ENCODE results near the gene ARHGAP25. TPM values are rescaled to one million over a fixed set of nuclear protein-coding genes. Genes with fewer than 3 reads are reported as not detected.

ARHGAP25 gene
- total RNA-seq, 1 donor from 2014 or later: 3.1 TPM

DNA sequence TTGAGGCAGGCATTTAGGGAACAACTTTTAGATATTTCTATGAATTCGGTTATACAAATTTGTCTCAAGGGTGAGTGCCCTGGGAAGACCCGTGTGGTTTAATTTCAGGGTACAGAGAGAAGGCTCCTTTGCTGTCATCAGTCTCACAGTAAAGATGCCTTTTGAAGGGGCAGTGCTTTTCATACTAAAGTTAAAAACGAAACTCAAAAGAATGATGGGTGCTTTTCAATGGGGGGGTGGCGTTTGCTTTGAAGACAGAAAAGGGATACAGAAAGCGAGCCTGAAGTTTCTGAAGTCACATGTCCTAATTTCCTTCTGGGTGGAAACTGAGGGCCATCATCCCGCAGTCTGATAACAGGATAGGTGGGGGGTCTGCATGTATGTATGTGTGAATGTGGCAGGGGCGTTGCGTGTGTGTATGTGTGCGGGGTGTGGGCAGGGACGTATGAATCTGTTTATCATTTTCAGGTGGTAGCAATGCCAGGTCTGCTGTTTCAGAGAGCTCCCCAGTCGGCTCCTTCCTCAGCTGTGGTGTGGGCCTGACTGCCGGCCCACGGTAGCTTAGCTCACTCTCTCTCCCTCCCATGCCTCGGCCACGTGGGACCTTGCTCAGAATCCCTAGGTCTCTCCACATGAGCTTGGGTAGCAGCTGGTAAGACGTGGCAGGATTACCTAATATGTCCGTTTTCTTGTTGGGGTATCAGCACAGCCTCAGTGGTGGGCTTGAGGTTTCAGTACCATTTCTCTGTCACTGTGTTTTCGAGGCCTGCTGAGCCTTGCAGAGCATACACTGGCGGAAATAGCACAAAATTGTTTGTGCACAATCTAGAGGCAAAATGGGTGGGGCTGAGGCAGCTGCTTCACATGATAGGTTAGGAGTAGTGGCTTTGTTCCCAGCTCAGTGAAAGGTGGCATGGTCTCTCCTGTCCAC is 32.7 kb downstream of the ARHGAP25 start:
- peak; percentile 9 for ATAC-seq

DNA sequence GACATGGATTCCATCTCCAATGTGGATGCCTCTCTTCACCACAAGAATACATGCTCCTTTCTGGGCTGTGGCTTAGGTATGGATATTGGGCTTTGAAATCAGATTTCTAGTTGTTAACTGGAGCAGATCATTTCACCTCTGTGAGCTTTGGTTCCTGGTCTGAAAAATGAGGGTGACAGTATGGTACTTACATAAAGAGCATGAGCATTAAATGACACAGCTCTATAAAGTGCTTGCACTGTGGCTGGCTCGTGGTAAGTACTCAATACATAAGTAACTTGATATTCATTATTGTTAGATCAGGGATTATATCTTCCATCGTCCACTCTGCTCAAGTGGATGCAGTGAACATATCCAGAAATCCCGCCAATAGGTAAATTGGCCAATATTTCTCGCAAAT is 33.4 kb downstream of the ARHGAP25 start:
- ATAC-seq: no peak

- ATAC-seq: no peak
Observed at GRCh38 chr2:68768461-68768860, 33.9 kb downstream of the ARHGAP25 start.

DNA sequence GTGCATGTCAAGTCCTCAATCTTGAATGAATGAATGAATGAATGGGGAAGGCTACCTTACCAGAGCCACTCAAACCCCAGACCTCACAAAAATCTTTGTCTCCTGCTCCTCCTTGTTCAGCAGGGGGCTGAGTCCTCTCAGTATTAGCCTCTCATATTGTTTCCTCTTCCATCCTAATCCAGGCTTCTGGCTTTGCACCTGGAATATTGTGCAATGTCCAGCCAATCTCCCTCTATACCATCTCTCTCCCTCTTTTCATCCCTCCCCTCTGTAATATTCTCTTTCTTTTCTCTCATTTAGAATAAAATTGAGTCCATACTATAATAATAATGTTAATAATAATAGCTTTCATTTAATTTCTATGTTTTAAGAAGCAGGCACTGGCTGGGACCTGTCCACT is 34.3 kb downstream of the ARHGAP25 start:
- no peak for ATAC-seq

- no peak for ATAC-seq
Observed at GRCh38 chr2:68769586-68770270, 35.1 kb downstream of the ARHGAP25 start.

- no peak for ATAC-seq
Observed at GRCh38 chr2:68770271-68771111, 35.9 kb downstream of the ARHGAP25 start.

GRCh38 chr2:68771211-68771751 is 36.7 kb downstream of the ARHGAP25 start:
- no peak for ATAC-seq

GRCh38 chr2:68772109-68772508 is 37.5 kb downstream of the ARHGAP25 start:
- ATAC-seq: no peak

- peak; percentile 69 for ATAC-seq
Observed at GRCh38 chr2:68774569-68775271, 40.1 kb downstream of the ARHGAP25 start.

DNA sequence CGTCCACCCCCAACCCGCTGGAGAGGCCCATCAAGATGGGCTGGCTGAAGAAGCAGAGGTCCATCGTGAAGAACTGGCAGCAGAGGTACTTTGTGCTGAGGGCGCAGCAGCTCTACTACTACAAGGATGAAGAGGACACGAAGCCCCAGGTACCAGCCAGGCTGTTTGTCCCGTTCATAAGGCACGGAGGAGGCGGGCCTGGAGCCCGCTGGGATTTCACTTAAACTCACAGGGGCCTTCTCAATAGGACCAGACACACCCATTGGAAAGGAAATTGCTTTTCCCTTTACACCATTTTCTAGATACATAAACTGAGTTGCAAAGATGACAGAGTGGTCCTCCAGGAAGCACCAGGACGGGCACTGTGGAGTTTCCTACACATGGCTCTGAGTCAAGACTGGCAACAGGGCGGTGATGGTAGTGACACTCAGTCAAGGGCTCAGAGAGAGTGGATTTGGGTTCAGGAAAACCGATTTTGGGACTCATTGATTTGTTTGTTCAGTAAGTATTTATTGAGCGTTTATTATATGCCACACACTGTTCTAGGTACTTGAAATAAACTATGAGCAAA is 40.7 kb downstream of the ARHGAP25 start:
- ATAC-seq: peak; percentile 4

- ATAC-seq: no peak
Observed at GRCh38 chr2:68776124-68776523, 41.5 kb downstream of the ARHGAP25 start.

DNA sequence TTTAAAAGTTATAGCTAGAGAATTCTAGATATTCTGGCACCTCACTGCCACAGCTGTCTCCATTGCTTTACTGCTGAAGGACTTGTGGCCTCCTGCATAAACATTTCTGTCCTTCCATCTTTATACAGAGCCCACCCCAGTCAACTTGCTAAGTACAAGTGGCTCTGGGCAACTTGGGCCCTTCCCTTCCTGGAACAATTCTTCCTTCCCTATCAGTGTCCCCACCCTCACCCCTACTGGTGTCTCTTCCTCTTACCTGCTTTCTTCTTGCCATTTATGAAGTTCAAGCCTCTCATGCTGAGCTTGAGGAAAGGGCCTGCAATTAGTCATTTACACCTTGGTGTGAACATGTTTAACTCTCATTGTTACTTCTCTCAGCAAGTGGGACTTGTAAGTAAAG is 45.0 kb downstream of the ARHGAP25 start:
- no peak for ATAC-seq

DNA sequence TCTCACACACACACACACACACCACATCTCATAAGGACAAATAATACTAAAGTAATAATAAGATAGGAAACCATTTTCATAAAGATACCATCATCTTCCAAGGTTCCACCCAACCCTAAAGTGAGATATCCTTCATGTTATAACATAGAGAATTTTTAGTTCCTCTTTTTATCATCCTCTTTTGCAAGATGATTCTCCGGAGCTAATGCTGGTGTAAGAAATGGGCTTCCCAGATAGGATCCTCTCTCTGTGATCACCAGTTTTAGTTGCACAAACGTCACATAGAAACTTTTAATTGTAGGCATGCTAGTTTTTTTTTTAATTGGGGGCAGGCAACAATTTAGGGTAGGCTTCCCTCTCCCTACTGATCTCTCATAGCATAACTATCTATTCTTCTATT is 49.6 kb downstream of the ARHGAP25 start:
- ATAC-seq: no peak

DNA sequence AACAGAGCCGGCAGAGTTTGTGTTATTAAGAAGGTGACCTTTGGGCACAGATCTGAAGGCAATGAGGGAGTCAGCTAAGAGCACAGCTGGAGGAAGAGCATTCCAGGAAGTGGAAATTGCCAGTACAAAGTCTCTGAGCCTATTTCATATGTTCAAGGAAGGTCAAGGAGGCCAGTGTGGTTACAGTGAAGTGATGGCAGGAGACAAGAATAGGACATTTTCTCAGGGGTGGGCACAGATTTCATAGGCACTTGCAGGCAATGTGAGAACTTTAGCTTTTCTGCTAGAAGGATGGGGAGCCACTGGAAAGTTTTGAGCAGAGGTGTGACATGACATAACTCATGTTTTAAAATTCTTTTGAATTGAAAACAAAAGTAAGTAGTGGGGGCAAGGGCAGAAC is 50.3 kb downstream of the ARHGAP25 start:
- ATAC-seq: no peak

DNA sequence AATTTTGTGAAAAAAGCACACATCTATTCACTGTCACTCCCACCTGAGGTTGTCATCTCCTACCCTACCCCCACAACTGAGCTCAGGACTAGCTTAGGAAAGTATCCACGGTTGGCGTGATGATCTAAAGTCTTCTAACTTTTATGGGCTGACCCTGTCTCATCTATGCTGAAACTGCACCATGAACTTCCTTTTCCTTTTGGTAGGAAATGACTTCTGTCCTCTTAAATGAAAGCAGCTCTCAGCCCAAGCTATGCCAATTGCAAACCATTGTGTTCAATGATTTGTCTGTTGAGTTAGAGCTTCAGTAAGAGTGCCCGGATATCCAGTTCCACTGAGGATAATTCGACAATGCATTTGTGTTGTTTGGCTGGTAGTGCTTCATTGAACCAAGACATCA is 52.7 kb downstream of the ARHGAP25 start:
- ATAC-seq: no peak

DNA sequence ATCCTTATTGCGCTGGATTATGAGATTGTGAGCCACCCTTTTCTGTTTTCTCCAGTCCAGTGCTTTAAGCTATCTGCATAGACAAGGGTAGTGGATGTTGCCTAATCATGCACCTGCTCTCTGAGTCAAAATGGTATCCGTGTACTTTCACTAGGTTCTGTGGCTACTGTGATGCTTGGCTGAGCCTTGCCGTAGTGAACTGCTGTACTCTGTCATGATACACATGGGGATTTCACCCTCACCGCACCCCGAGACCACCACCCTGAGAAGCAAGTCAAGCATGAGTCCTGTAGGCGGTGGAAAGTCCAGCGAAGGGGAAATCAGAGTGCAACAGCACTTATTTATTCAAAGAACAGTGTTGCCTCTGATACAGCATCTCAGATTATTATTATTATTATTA is 55.0 kb downstream of the ARHGAP25 start:
- peak; percentile 86 for ATAC-seq

DNA sequence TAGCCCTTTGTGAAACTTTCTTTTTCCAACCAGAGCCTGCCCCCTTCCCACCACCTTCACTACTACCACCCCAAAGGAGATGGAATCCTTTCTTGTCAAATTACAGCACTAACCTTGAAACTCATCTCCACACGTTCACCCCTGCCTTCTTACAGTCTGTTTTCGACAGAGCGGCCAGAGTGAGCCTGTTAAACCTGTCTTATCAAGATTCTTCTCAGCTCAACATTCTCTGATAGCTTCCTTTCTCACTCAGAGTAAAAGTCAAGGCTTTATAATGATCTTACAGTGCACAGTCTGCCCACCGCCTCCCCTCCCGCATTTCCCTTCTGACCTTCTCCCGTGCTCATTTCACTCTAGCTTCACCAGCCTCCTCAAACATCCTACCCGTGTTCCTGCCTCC is 56.0 kb downstream of the ARHGAP25 start:
- ATAC-seq: peak; percentile 7

DNA sequence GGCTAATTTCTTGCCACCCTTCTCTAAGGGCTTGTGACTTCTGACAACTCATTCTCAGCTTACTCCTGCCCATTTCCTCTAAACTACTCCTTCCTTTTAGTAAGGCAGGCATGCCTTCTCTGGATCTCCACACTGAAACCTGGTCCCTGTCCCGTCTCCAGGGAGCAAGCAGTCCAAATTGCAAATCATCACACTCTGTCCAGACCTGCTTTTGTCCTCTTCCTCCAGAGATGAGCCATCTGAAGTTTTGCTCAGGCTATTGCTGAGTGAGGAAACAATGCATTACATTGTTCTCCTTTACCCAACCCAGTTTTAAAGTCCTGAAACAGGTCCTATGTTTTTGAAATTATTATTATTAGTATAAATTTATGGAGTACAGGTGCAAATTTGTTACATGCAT is 57.3 kb downstream of the ARHGAP25 start:
- ATAC-seq: no peak

DNA sequence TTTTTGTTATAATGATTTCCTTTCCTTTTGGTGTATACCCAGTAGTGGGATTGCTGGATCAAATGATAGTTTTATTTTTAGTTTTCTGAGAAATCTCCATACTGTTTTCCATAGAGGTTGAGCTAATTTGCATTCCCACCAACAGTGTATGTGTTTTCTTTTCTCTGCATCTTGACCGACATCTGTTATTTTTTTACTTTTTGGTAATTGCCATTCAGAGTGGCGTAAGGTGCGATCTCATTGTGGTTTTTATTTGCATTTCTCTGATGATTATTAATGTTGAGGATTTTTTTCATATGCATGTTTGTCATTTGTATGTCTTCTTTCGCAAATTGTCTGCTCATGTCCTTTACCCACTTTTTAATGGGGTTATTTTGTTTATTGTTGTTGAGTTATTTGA is 58.1 kb downstream of the ARHGAP25 start:
- no peak for ATAC-seq

DNA sequence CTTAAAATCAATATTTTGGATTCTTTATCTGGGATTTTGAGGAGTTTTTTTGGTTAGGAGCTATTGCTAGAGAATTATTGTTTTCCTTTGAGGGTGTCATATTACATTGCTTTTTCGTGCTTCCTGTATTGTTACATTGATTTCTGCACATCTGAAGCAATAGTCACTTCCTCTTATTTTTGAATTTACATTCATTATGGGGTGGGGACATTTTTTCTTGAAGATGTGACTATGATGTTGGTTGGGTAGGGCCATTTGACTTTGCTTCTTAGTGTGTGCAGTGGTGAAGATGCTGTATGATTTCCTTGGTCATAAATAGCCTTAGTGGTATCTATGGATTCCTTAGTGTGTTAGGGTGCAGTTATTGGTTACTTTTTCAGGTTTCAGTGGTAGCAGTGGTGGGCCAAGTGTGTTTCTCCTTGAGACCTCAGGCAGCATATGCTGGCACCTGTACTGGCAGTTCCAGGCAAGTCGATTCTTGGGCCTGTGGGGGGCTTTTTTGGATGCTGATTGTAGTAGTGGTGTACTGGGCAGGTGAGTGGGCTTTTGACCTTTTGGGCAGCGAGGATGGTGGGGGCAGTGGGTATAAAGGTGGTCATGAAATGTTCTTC is 61.8 kb downstream of the ARHGAP25 start:
- no peak for ATAC-seq

DNA sequence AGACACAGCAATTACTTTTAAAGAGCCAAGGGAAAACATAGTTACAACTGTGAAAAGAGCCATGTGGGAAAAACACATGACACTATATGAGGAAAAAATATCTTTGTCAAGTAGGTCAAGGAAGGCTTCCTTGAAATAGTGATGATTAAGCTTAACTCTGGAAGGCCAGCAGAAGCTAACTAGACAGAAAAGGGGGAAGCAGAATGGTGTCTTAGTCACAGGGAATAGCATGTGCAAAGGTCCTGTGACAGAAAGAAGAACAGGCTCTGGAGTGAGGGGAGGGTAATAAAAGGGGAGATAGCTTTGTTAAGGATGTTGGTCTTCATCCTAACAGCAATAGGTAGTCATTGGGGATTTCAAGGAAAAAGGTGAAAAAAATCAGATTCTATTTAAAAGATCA is 64.0 kb downstream of the ARHGAP25 start:
- peak; percentile 30 for ATAC-seq
